Colonic mucosa (tissue), 4 donors: Measurements from ENCODE around the gene VARS1. TPM values are rescaled to one million over a fixed set of nuclear protein-coding genes. Genes with fewer than 3 reads are reported as not detected.
"Not testable (repeated sequence)": the region's sequence is repeated elsewhere in the genome, so short reads cannot be mapped to it uniquely, and the experiment has no call there.

ENCODE experiments used
- DNase-seq: peaks from one replicate; pipeline ENCODE4 v3.0.0-alpha.2; 2020
- H3K27ac ChIP-seq: fragments of 200-600 bp; one replicate; pipeline ENCODE4 v1.8.0; 2021
- H3K27me3 ChIP-seq: fragments of 200-600 bp; one replicate; pipeline ENCODE4 v1.8.0; 2021
- H3K36me3 ChIP-seq: fragments of 200-600 bp; one replicate; pipeline ENCODE4 v1.8.0; 2021
- H3K4me1 ChIP-seq: fragments of 200-600 bp; one replicate; pipeline ENCODE4 v1.8.0; 2021; ENCODE audit warnings: mild to moderate bottlenecking
- H3K4me3 ChIP-seq: fragments of 200-600 bp; one replicate; pipeline ENCODE4 v1.8.0; 2021
- H3K9ac ChIP-seq, 2 donors: one replicate each; pipeline ENCODE4 v1.7.0; 2013; ENCODE audit warnings: control low read depth in 2 of 2, low read depth in 2 of 2, low read length in 2 of 2
- H3K9me3 ChIP-seq: fragments of 200-600 bp; one replicate; pipeline ENCODE4 v1.8.0; 2021
- intact Hi-C: fragments of 100-400 bp; cut with DNase I; formaldehyde crosslinking; loops from one replicate; pipeline ENCODE4 v1.14.1; 2022
- total RNA-seq, 2 donors: library from RNA; stranded (reverse); fragmentation: NEBNext Ultra II Directional in 1 of 2; extraction: Animal tissue kit (Norgen Biotek cat#: 25700) in 1 of 2; gene quantifications; one replicate each; pipeline ENCODE4 v1.2.1, GENCODE V29; 2021
- TF ChIP-seq, protein P1 (sequence below): fragments of 200-600 bp; IDR thresholded peaks from one replicate; pipeline ENCODE4 v1.8.0; 2022; ENCODE audit warnings: antibody characterized with exemption, mild to moderate bottlenecking
- donor health status: healthy.
- donor health status: DM: no; HTN: no; CAD: no.
- donor health status: DM: no; HTN: no; CAD: no.

The VARS1 gene
- total RNA-seq, 2 donors from 2014 or later: 40.8 to 136 TPM

DNA sequence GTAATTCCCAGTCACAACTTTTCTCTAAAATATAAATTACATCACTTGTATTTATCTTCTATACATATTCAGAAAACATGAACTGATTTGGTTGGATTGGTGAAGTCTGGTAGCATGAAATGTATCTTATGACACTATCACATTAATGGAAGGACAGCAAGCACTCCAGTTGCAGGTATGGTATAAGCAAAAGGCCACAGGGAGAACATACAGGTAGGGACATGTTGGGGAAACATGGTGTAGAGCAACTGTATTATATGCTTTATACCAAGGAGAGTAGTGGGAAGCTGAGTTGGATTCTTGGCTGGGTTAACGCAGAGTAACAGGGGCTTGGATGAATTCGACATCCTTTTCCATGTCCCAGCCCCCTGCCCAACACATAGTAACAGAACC lies 1.4 kb upstream of the VARS1 start:
- peaks cover 5% of the 10 kb centered on the region for H3K4me1 ChIP-seq
- TF ChIP-seq, protein P1, sequence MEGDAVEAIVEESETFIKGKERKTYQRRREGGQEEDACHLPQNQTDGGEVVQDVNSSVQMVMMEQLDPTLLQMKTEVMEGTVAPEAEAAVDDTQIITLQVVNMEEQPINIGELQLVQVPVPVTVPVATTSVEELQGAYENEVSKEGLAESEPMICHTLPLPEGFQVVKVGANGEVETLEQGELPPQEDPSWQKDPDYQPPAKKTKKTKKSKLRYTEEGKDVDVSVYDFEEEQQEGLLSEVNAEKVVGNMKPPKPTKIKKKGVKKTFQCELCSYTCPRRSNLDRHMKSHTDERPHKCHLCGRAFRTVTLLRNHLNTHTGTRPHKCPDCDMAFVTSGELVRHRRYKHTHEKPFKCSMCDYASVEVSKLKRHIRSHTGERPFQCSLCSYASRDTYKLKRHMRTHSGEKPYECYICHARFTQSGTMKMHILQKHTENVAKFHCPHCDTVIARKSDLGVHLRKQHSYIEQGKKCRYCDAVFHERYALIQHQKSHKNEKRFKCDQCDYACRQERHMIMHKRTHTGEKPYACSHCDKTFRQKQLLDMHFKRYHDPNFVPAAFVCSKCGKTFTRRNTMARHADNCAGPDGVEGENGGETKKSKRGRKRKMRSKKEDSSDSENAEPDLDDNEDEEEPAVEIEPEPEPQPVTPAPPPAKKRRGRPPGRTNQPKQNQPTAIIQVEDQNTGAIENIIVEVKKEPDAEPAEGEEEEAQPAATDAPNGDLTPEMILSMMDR: no peak
- no peak overlapping the region for H3K4me3 ChIP-seq
- no peaks in the 10 kb centered on the region for H3K36me3 ChIP-seq
- intact Hi-C loops: no loop called here
- H3K27me3 ChIP-seq: no peaks in the 10 kb centered on the region
- H3K9ac ChIP-seq: no peak overlapping the region
- no peaks in the 10 kb centered on the region for H3K9me3 ChIP-seq
- no peak for DNase-seq
- peak overlapping the region; percentile 93 for H3K27ac ChIP-seq

- Histone ChIP-seq H3K27me3 (no peaks in the 10 kb centered on the region), H3K9ac (peak overlapping the region; percentile 92 to 98), H3K27ac (peak overlapping the region; percentile 93), H3K9me3 (no peaks in the 10 kb centered on the region), H3K36me3 (no peaks in the 10 kb centered on the region), H3K4me3 (peak overlapping the region; percentile 99), H3K4me1 (peaks cover 5% of the 10 kb centered on the region)
- DNase-seq: no peak
- TF ChIP-seq, protein P1: no peak
- intact Hi-C loops: no loop called here
Observed at GRCh38 chr6:31794866-31795615, 511 bp downstream of the VARS1 start.

GRCh38 chr6:31794294-31794865 lies 1.2 kb downstream of the VARS1 start:
- peak overlapping the region; percentile 99 for H3K4me3 ChIP-seq
- peaks cover 5% of the 10 kb centered on the region for H3K4me1 ChIP-seq
- H3K36me3 ChIP-seq: no peaks in the 10 kb centered on the region
- TF ChIP-seq, protein P1: no peak
- H3K27me3 ChIP-seq: no peaks in the 10 kb centered on the region
- no peaks in the 10 kb centered on the region for H3K9me3 ChIP-seq
- H3K27ac ChIP-seq: peak overlapping the region; percentile 93
- H3K9ac ChIP-seq: peak overlapping the region; percentile 92 to 98
- intact Hi-C loops: no loop called here
- no peak for DNase-seq

GRCh38 chr6:31793927-31794245 lies 1.7 kb downstream of the VARS1 start:
- H3K4me1 ChIP-seq, H3K27me3 ChIP-seq, H3K9me3 ChIP-seq, H3K4me3 ChIP-seq, DNase-seq, H3K36me3 ChIP-seq, H3K27ac ChIP-seq, intact Hi-C loops: not testable (repeated sequence)
- peak overlapping the region in 1 of 2 donors; percentile 98 for H3K9ac ChIP-seq

GRCh38 chr6:31792761-31793171 lies 2.8 kb downstream of the VARS1 start:
- Histone ChIP-seq H3K4me1 (peaks cover 5% of the 10 kb centered on the region), H3K27ac (no peak overlapping the region), H3K36me3 (no peaks in the 10 kb centered on the region), H3K27me3 (no peaks in the 10 kb centered on the region), H3K4me3 (no peak overlapping the region), H3K9ac (no peak overlapping the region), H3K9me3 (no peaks in the 10 kb centered on the region)
- DNase-seq: no peak
- intact Hi-C loops: no loop called here
- TF ChIP-seq, protein P1: no peak

- no peak overlapping the region for H3K27ac ChIP-seq
- DNase-seq: no peak
- H3K27me3 ChIP-seq: no peaks in the 10 kb centered on the region
- H3K4me1 ChIP-seq: peaks cover 5% of the 10 kb centered on the region
- H3K9me3 ChIP-seq: no peaks in the 10 kb centered on the region
- H3K4me3 ChIP-seq: no peak overlapping the region
- H3K9ac ChIP-seq: no peak overlapping the region
- intact Hi-C loops: no loop called here
- H3K36me3 ChIP-seq: no peaks in the 10 kb centered on the region
- TF ChIP-seq, protein P1: no peak
Observed at GRCh38 chr6:31792090-31792374, 3.5 kb downstream of the VARS1 start.
